Measurements from ENCODE around the gene PHETA1.

The PHETA1 gene

GRCh38 chr12:111368291-111368787 is 556 bp downstream of the PHETA1 start:
- DNase-seq, result no peak

DNA sequence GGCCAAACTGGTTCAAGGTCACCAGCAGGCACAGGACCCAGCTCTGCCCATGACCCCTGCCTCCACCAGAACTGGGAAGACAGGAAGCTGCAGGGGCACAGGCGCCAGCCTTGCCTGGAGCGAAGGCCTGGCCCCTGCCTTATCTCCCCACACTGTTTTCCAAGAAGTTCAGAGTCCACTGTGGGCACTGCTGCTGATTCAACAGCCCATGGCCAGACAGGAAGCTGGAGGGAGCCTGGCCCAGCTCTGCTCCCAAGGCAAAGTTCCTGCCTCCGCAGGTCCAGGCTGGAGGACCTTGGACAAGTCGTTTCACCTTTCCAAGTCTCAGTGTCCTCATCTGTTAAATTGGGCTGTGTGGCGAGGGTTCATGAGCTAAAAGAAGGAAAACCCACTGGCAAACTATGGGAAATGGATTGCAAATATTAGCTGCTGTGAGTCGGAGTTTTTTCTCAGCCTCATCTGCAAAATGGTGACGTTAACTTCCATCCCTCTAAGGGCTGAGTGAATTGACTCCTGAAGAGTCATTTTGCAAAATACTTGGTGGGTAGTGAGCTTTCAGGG is 1.2 kb downstream of the PHETA1 start:
- peak; percentile 52 for DNase-seq

GRCh38 chr12:111366583-111366982 is 2.3 kb downstream of the PHETA1 start:
- DNase-seq, result no peak

GRCh38 chr12:111366075-111366474 is 2.8 kb downstream of the PHETA1 start:
- no peak for DNase-seq

DNA sequence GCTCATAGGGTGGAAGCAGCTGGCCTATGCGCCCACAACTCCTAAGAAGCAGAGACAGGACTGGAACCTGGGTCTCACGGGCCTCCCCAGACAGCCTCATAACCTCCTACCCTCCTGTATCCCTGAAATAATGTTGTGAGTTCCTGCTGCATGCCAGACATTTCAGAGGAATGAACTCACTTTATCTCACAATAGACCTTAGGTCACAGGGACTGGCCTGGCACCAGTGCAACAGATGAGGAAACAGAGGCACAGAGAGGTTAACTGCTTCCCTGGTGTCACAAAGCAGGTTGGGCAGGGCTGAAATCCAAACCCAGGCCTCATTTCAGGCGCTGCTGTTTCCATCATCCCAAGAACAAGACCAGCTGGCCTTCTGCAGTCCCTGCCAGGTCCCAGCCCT is 5.3 kb downstream of the PHETA1 start:
- peak; percentile 61 for DNase-seq

DNA sequence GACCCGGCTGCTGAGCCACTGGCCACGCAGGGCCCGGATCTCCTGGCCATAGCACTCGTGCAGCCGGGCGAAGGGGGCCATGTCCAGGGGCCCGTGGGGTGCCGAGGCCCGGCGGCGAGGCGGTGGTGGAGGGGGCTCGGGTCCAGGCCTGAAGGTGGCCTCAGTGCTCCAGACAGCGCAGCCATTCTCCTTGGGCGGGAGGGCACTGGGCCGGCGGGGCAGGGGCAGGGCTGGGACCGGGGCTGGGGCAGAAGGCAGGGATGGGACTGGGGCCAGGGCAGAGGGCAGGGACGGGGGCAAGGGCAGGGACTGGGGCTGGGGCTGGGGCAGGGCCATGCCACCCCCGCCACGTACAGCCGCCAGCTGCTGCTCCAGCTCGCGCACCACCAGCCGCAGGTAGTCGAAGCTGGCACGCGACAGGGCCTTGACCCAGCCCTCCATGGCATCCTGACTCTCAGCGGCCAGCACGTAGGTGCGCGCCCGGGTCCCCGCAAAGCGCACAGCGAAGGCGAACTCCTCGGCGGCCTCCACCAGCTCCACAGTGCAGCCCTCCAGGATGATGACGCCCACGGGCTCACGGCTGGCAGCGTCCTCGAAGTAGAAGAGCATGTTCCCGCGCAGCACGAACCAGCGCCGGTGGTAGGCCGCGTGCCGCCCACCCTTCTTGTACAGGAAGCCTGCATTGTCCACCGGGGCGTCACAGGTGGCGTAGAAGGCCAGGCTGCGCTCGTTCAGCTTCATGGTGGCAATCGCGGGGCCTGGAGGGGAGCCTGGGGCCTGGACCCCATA is 6.0 kb downstream of the PHETA1 start:
- no peak for DNase-seq

- no peak for DNase-seq
These were observed 6.9 kb downstream of the PHETA1 start for GRCh38 chr12:111361717-111362576.

- no peak for DNase-seq
These were observed 7.7 kb downstream of the PHETA1 start for GRCh38 chr12:111361073-111361716.

GRCh38 chr12:111360325-111360930 is 8.5 kb downstream of the PHETA1 start:
- no peak for DNase-seq

DNA sequence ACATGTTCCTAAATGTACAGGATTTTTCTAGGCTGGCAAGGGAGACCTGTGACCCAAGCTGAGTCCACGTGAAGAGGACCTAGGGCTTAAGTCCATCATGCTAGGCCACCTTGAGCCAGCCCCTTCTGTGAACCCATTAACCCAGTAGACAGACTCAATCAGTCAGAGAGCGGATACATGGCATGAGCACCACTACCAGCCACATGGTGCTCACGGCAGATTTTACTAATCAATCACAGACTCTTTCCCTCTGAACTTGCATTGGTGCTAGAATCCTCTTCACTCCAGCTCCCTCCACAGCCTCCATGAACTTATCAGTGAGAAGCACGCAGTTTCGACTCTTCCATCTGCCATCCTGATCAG is 9.0 kb downstream of the PHETA1 start:
- DNase-seq, result no peak

DNA sequence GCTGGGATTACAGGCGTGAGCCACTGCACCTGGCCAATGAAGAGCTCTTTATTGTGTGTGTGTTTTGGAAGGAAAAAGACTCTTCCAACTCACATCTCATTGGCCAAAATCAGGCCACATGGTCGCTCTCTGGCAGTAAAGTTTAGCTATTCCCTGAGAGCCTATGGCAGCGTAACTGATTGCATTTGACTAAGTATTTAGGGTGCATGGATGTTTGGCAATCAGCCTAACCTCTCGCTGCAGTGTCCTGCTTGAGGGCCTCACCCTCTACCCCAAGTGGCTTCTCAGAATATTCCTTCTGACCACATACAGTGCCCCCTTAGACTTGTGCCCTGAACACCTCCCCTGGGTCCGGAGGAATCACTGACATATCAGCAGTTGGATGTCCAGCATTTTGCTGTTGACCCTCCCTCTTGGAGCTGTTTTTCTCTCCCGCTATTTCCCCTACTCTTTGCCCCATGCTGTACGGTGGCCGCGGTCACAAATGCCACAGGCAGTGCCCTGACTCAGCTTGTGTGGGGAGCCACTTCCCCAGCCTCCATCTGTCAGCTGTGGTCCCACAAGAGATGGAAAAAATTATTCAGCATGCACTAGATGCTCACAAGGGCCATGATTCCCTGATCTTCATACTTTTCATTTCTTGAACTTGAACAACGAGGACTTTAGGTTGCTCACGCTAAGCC is 9.5 kb downstream of the PHETA1 start:
- DNase-seq, result no peak

GRCh38 chr12:111355201-111355925 is 13.5 kb downstream of the PHETA1 start:
- DNase-seq, result no peak

- no peak for DNase-seq
These were observed 14.4 kb downstream of the PHETA1 start for GRCh38 chr12:111354511-111354910.

GRCh38 chr12:111353603-111354295 is 15.1 kb downstream of the PHETA1 start:
- no peak for DNase-seq

GRCh38 chr12:111353026-111353425 is 15.9 kb downstream of the PHETA1 start:
- no peak for DNase-seq

GRCh38 chr12:111352296-111352993 is 16.4 kb downstream of the PHETA1 start:
- no peak for DNase-seq

DNA sequence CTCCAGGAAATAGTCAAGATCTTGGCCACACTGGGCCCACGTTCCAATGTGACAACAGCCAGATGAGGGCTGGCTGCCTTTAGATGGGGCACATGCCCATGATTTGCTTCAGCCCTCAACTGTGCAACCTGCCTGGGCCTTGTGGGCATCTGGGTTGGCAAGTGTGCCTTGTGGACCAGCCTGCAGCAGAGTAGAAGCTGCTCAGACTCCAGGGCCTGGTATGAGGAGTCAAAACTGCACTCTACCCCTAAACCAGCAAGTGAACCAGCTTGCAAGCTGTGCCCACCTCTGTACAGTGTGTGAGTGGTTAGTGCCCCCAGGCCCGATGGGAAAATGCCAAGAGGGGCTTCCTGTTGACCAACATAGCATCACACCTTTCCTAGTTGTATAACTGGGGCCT is 17.9 kb downstream of the PHETA1 start:
- no peak for DNase-seq

DNA sequence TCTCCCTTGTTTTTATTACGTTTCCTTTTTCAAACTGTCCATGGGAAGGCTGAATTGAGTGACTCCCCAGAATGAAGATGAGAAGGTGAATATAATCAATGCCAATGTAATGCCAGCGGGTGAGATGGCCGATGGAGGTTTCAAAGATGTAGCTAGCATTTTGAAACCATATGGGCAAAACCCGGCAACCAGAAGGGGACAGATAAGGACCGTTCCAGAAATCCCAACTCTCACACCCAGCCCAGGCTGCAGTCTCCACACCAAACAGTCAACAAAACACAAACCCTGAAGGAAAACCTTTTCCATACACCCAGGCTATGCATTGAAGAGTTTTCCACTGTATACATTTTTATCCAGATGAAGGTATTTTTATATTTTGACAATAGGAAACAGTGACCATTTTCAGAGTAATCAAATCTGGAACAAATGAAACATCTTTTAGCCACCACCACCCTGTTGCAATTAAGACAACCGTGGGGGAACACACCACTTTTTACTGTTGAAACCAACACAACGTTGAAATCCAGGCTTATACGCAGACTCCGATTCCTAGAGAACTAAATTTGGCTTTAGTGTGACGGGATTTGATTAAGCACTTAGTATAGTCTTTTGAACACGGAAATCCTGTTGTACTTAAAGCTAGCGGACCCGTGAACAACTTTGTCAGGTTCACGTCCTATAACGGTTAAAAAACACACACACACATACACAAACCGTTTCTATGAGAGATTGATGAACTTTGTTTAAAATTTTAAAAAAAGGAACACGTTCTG is 19.0 kb downstream of the PHETA1 start:
- no peak for DNase-seq

- DNase-seq, result no peak
These were observed 19.7 kb downstream of the PHETA1 start for GRCh38 chr12:111349101-111349747.
